ENCODE measurements around the gene HIP1R. TPM values are rescaled to one million over a fixed set of nuclear protein-coding genes. Genes with fewer than 3 reads are reported as not detected.

The HIP1R gene
- total and polyA plus RNA-seq, 2 of the 8 experiments (the other 6 are each of a cell fraction or from before 2014, with no cell fraction given) = 11.2 to 14.5 TPM

- TF ChIP-seq CTCF (IDR thresholded peaks at IDR 0.05; ENCODE audit: control extremely low read depth in 1 of 3, insufficient read depth in 1 of 3, low read depth in 1 of 3, low read length in 3 of 3) = no peak
- no peak for TF ChIP-seq RXRA (IDR thresholded peaks at IDR 0.05; ENCODE audit: insufficient read depth, low read depth, low read length)
- no peak for TF ChIP-seq E2F6 (IDR thresholded peaks at IDR 0.05)
These were observed 38.3 kb downstream of the HIP1R start (continued) for GRCh38 chr12:122873540-122873939.
